Measurements from ENCODE around the gene TBC1D4.
"Not testable (repeated sequence)": the region's sequence is repeated elsewhere in the genome, so short reads cannot be mapped to it uniquely, and the experiment has no call there.

Gene TBC1D4

GRCh38 chr13:75454497-75454896 is 27.5 kb downstream of the TBC1D4 start:
- in situ Hi-C loops (cut with MboI; ENCODE audit: low sequenced_read_pairs) = no loop called here

- in situ Hi-C loops (cut with MboI; ENCODE audit: low sequenced_read_pairs) = no loop called here
These were observed 29.4 kb downstream of the TBC1D4 start for GRCh38 chr13:75452564-75452963.

GRCh38 chr13:75447493-75447892 is 34.5 kb downstream of the TBC1D4 start:
- in situ Hi-C loops (cut with MboI; ENCODE audit: low sequenced_read_pairs) = no loop called here

- in situ Hi-C loops (cut with MboI; ENCODE audit: low sequenced_read_pairs) = no loop called here
These were observed 35.1 kb downstream of the TBC1D4 start for GRCh38 chr13:75446874-75447273.

GRCh38 chr13:75445717-75446499 is 36.1 kb downstream of the TBC1D4 start:
- in situ Hi-C loops (cut with MboI; ENCODE audit: low sequenced_read_pairs) = no loop called here

- in situ Hi-C loops (cut with MboI; ENCODE audit: low sequenced_read_pairs) = no loop called here
These were observed 38.0 kb downstream of the TBC1D4 start for GRCh38 chr13:75444016-75444415.

- in situ Hi-C loops (cut with MboI; ENCODE audit: low sequenced_read_pairs) = no loop called here
These were observed 38.5 kb downstream of the TBC1D4 start for GRCh38 chr13:75443356-75443958.

- in situ Hi-C loops (cut with MboI; ENCODE audit: low sequenced_read_pairs) = no loop called here
These were observed 39.2 kb downstream of the TBC1D4 start for GRCh38 chr13:75442736-75443234.

- in situ Hi-C loops (cut with MboI; ENCODE audit: low sequenced_read_pairs) = no loop called here
These were observed 41.9 kb downstream of the TBC1D4 start for GRCh38 chr13:75440100-75440499.

GRCh38 chr13:75437582-75438318 is 44.2 kb downstream of the TBC1D4 start:
- in situ Hi-C loops (cut with MboI; ENCODE audit: low sequenced_read_pairs) = no loop called here

- in situ Hi-C loops (cut with MboI; ENCODE audit: low sequenced_read_pairs) = not testable (repeated sequence)
These were observed 47.8 kb downstream of the TBC1D4 start for GRCh38 chr13:75434126-75434525.

- in situ Hi-C loops (cut with MboI; ENCODE audit: low sequenced_read_pairs) = no loop called here
These were observed 49.1 kb downstream of the TBC1D4 start for GRCh38 chr13:75432811-75433244.

- in situ Hi-C loops (cut with MboI; ENCODE audit: low sequenced_read_pairs) = no loop called here
These were observed 49.9 kb downstream of the TBC1D4 start for GRCh38 chr13:75432045-75432444.

- in situ Hi-C loops (cut with MboI; ENCODE audit: low sequenced_read_pairs) = no loop called here
These were observed 51.3 kb downstream of the TBC1D4 start for GRCh38 chr13:75430436-75431209.

GRCh38 chr13:75426421-75426820 is 55.5 kb downstream of the TBC1D4 start:
- in situ Hi-C loops (cut with MboI; ENCODE audit: low sequenced_read_pairs) = no loop called here

- in situ Hi-C loops (cut with MboI; ENCODE audit: low sequenced_read_pairs) = no loop called here
These were observed 56.6 kb downstream of the TBC1D4 start for GRCh38 chr13:75425216-75426009.

GRCh38 chr13:75423946-75424345 is 58.0 kb downstream of the TBC1D4 start:
- in situ Hi-C loops (cut with MboI; ENCODE audit: low sequenced_read_pairs) = no loop called here

GRCh38 chr13:75422028-75422427 is 59.9 kb downstream of the TBC1D4 start:
- in situ Hi-C loops (cut with MboI; ENCODE audit: low sequenced_read_pairs) = no loop called here

GRCh38 chr13:75421133-75421532 is 60.8 kb downstream of the TBC1D4 start:
- in situ Hi-C loops (cut with MboI; ENCODE audit: low sequenced_read_pairs) = no loop called here

- in situ Hi-C loops (cut with MboI; ENCODE audit: low sequenced_read_pairs) = no loop called here
These were observed 62.3 kb downstream of the TBC1D4 start for GRCh38 chr13:75419656-75420055.
